Neural cell (in vitro differentiated cells): ENCODE measurements around the gene STC2. TPM values are rescaled to one million over a fixed set of nuclear protein-coding genes. Genes with fewer than 3 reads are reported as not detected.

Experiments
- H2AFZ ChIP-seq: fragments of 200-600, 300-800 bp; sonication (generic), shearing (Covaris generic); 2 replicates; pipeline ENCODE4 v1.6.0; 2014; ENCODE audit warnings: low read depth, mild to moderate bottlenecking, antibody characterized with exemption, low read length, moderate library complexity
- H3F3A ChIP-seq: fragments of 200-600 bp; shearing (Covaris generic); 2 replicates; pipeline ENCODE4 v1.6.1; 2016; ENCODE audit warnings: mild to moderate bottlenecking, moderate library complexity, mixed read lengths, antibody characterized with exemption, low read length; ENCODE audit not compliant: insufficient read depth, poor library complexity, severe bottlenecking
- H3K27ac ChIP-seq: fragments of 200-600, 300-800 bp; sonication (generic), shearing (Covaris generic); 2 replicates; pipeline ENCODE4 v1.5.1; 2014; ENCODE audit warnings: mild to moderate bottlenecking, low read length, moderate library complexity
- H3K27me3 ChIP-seq: fragments of 300-800, 200-600 bp; sonication (generic), shearing (Covaris generic); 2 replicates; pipeline ENCODE4 v1.6.0; 2014; ENCODE audit warnings: mild to moderate bottlenecking, low read depth, low read length, moderate library complexity; ENCODE audit not compliant: insufficient read depth
- H3K36me3 ChIP-seq: fragments of 300-800, 200-600 bp; sonication (generic), shearing (Covaris generic); 2 replicates; pipeline ENCODE4 v1.5.1; 2014; ENCODE audit warnings: mild to moderate bottlenecking, antibody characterized with exemption, low read length, moderate library complexity; ENCODE audit not compliant: insufficient read depth
- H3K4me2 ChIP-seq: fragments of 300-800, 200-600 bp; sonication (generic), shearing (Covaris generic); 2 replicates; pipeline ENCODE4 v1.6.0; 2014; ENCODE audit warnings: mild to moderate bottlenecking, low read length
- H3K4me3 ChIP-seq: fragments of 300-800, 200-600 bp; sonication (generic), shearing (Covaris generic); 2 replicates; pipeline ENCODE4 v1.5.1; 2014; ENCODE audit warnings: mild to moderate bottlenecking, low read length, moderate library complexity
- H3K79me2 ChIP-seq: fragments of 200-600 bp; shearing (Covaris generic); replicated peaks from 2 replicates; pipeline ENCODE4 v1.6.0; 2014; ENCODE audit warnings: mild to moderate bottlenecking, low read length, moderate library complexity; ENCODE audit not compliant: insufficient read depth
- H3K9ac ChIP-seq: fragments of 300-800, 200-600 bp; sonication (generic), shearing (Covaris generic); 2 replicates; pipeline ENCODE4 v1.6.1; 2016; ENCODE audit warnings: mild to moderate bottlenecking, low read length, mixed read lengths
- H3K9me2 ChIP-seq: fragments of 200-600 bp; shearing (Covaris generic); 2 replicates; pipeline ENCODE4 v1.6.1; 2016; ENCODE audit warnings: mild to moderate bottlenecking, low read length, mixed read lengths; ENCODE audit not compliant: insufficient read depth
- H3K9me3 ChIP-seq: fragments of 200-600, 300-800 bp; sonication (generic), shearing (Covaris generic); 2 replicates; pipeline ENCODE4 v1.6.1; 2016; ENCODE audit warnings: mild to moderate bottlenecking, mixed run types, low read length, moderate library complexity, mixed read lengths
- H4K20me1 ChIP-seq: fragments of 200-600 bp; shearing (Covaris generic); 2 replicates; pipeline ENCODE4 v1.6.1; 2016; ENCODE audit warnings: mild to moderate bottlenecking, mixed run types; ENCODE audit not compliant: insufficient read depth
- EP300 ChIP-seq: fragments of 450-650 bp; conservative IDR thresholded peaks from 2 replicates; pipeline ENCODE4 v1.6.1; 2014; ENCODE audit warnings: antibody characterized with exemption, mild to moderate bottlenecking, moderate library complexity; ENCODE audit not compliant: poor library complexity, severe bottlenecking
- EZH2 ChIP-seq: fragments of 200-600, 300-800 bp; shearing (Covaris generic), sonication (generic); IDR thresholded peaks from 2 replicates; pipeline ENCODE4 v1.6.1; 2014; ENCODE audit warnings: antibody characterized with exemption, low read length, borderline replicate concordance, mild to moderate bottlenecking; ENCODE audit not compliant: insufficient read depth, poor library complexity, severe bottlenecking
- MXI1 ChIP-seq: fragments of 450-650 bp; conservative IDR thresholded peaks from 2 replicates; pipeline ENCODE4 v1.6.1; 2014; ENCODE audit warnings: antibody characterized with exemption, mild to moderate bottlenecking; ENCODE audit not compliant: poor library complexity, severe bottlenecking
- POLR2AphosphoS5 ChIP-seq: IDR thresholded peaks from 2 replicates; pipeline ENCODE4 v1.6.1; 2012
- RAD21 ChIP-seq: fragments of 450-650 bp; conservative IDR thresholded peaks from 2 replicates; pipeline ENCODE4 v1.6.1; 2014; ENCODE audit warnings: antibody characterized with exemption, mild to moderate bottlenecking, moderate library complexity
- SMC3 ChIP-seq: fragments of 450-650 bp; conservative IDR thresholded peaks from 2 replicates; pipeline ENCODE4 v1.6.1; 2014; ENCODE audit warnings: antibody characterized with exemption, mild to moderate bottlenecking, moderate library complexity; ENCODE audit not compliant: poor library complexity
- TAF1 ChIP-seq: IDR thresholded peaks from 2 replicates; pipeline ENCODE4 v1.6.1; 2012; ENCODE audit warnings: low read depth
- polyA plus RNA-seq: library from polyadenylated mRNA; depleted of rRNA; stranded (reverse); fragments of >200 nt; gene quantifications from 2 replicates; pipeline ENCODE4 v1.2.3, GENCODE V29; 2014
- TF ChIP-seq, protein P1 (sequence below): IDR thresholded peaks from 2 replicates; pipeline ENCODE4 v1.6.1; 2012; ENCODE audit warnings: borderline replicate concordance
- TF ChIP-seq, protein P2 (sequence below): fragments of 450-650 bp; IDR thresholded peaks from 2 replicates; pipeline ENCODE4 v1.5.1; 2014; ENCODE audit warnings: antibody characterized with exemption, mild to moderate bottlenecking, moderate library complexity; ENCODE audit not compliant: poor library complexity, severe bottlenecking

Gene STC2
- polyA plus RNA-seq, 1 donor from 2014 or later, result 0.09 TPM

DNA sequence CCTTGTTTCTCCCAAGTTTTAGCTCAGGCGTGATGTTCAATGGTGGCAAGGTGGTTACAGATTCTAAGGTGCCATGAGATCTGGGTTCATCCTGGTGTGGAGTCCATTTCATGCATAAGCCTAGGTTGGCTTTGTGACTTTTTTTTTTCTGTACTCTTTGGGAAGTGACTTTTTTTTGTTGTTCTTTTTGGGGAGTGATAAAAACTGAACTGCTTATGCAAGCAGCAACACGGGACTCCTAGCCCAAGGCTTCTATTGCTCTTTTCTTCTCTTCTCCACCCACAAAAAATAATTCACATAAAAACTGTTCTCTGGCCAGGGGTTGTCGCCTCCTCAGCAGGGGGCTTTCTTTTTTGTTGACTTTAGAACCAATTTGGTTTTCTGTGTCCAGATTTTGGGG lies 15.4 kb downstream of the STC2 start:
- Histone ChIP-seq H3F3A (no peaks in the 10 kb centered on the region), H3K4me3 (no peak overlapping the region), H3K9ac (no peak overlapping the region), H4K20me1 (no peaks in the 10 kb centered on the region), H3K9me3 (no peaks in the 10 kb centered on the region), H3K79me2 (no peaks in the 10 kb centered on the region), H3K9me2 (no peaks in the 10 kb centered on the region), H3K27me3 (no peaks in the 10 kb centered on the region), H3K36me3 (no peaks in the 10 kb centered on the region), H3K4me2 (no peak overlapping the region), H3K27ac (no peak overlapping the region), H2AFZ (no peak overlapping the region)
- TF ChIP-seq, protein P1, sequence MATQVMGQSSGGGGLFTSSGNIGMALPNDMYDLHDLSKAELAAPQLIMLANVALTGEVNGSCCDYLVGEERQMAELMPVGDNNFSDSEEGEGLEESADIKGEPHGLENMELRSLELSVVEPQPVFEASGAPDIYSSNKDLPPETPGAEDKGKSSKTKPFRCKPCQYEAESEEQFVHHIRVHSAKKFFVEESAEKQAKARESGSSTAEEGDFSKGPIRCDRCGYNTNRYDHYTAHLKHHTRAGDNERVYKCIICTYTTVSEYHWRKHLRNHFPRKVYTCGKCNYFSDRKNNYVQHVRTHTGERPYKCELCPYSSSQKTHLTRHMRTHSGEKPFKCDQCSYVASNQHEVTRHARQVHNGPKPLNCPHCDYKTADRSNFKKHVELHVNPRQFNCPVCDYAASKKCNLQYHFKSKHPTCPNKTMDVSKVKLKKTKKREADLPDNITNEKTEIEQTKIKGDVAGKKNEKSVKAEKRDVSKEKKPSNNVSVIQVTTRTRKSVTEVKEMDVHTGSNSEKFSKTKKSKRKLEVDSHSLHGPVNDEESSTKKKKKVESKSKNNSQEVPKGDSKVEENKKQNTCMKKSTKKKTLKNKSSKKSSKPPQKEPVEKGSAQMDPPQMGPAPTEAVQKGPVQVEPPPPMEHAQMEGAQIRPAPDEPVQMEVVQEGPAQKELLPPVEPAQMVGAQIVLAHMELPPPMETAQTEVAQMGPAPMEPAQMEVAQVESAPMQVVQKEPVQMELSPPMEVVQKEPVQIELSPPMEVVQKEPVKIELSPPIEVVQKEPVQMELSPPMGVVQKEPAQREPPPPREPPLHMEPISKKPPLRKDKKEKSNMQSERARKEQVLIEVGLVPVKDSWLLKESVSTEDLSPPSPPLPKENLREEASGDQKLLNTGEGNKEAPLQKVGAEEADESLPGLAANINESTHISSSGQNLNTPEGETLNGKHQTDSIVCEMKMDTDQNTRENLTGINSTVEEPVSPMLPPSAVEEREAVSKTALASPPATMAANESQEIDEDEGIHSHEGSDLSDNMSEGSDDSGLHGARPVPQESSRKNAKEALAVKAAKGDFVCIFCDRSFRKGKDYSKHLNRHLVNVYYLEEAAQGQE, result no peak
- TF ChIP-seq RAD21 (no peak), POLR2AphosphoS5 (no peak), SMC3 (no peak), EZH2 (no peak), TAF1 (no peak), MXI1 (no peak), EP300 (no peak)
- TF ChIP-seq, protein P2, sequence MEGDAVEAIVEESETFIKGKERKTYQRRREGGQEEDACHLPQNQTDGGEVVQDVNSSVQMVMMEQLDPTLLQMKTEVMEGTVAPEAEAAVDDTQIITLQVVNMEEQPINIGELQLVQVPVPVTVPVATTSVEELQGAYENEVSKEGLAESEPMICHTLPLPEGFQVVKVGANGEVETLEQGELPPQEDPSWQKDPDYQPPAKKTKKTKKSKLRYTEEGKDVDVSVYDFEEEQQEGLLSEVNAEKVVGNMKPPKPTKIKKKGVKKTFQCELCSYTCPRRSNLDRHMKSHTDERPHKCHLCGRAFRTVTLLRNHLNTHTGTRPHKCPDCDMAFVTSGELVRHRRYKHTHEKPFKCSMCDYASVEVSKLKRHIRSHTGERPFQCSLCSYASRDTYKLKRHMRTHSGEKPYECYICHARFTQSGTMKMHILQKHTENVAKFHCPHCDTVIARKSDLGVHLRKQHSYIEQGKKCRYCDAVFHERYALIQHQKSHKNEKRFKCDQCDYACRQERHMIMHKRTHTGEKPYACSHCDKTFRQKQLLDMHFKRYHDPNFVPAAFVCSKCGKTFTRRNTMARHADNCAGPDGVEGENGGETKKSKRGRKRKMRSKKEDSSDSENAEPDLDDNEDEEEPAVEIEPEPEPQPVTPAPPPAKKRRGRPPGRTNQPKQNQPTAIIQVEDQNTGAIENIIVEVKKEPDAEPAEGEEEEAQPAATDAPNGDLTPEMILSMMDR, result no peak

DNA sequence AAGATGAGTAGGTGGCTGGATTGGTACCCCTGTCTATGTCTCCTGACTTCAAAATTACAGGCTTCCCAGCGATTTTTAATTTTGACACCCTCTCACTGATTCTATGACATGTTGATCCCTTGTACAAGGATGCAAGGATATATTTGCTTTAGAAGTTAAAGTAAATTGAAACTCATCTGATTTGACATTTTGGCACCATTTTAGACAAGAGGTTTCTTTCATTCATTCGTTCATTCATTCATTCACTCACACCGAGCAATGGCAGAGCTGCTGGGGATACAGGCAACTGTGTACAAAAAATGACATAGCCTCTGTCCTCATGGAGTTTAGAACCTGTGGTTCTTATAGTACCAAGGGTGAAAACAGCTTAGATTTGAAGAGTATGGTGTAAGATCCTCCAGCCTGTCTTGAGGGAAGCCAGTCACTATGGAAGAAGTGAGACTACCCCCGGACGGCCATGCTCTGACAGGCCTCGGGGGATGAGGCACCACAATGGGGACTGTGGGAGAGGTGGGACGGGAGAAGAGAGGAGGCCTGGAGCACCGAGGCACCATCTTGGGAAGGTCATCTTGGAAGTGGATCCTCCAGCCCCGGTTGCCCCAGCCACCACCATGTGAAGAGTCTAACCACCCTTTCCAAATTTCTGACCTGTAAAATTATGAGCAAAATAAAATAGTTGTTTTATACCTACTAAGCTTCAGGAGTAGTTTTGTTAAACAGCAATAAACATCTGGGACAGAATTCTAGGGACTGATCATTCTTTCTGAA lies 16.2 kb downstream of the STC2 start:
- TF ChIP-seq, protein P2, result no peak
- no peak for TF ChIP-seq EZH2
- no peaks in the 10 kb centered on the region for H4K20me1 ChIP-seq
- no peaks in the 10 kb centered on the region for H3K9me2 ChIP-seq
- no peaks in the 10 kb centered on the region for H3K36me3 ChIP-seq
- H2AFZ ChIP-seq, result no peak overlapping the region
- no peak overlapping the region for H3K9ac ChIP-seq
- H3K27me3 ChIP-seq, result no peaks in the 10 kb centered on the region
- H3K9me3 ChIP-seq, result no peaks in the 10 kb centered on the region
- H3K4me3 ChIP-seq, result no peak overlapping the region
- no peaks in the 10 kb centered on the region for H3F3A ChIP-seq
- H3K79me2 ChIP-seq, result no peaks in the 10 kb centered on the region
- no peak overlapping the region for H3K27ac ChIP-seq
- H3K4me2 ChIP-seq, result no peak overlapping the region
